ENCODE data around the gene SLC35C1. TPM values are rescaled to one million over a fixed set of nuclear protein-coding genes. Genes with fewer than 3 reads are reported as not detected.

The SLC35C1 gene
- total and polyA plus RNA-seq, 3 experiments from 2014 or later: 17.7 to 22.4 (median 18.1) TPM

GRCh38 chr11:45774786-45775185 lies 30.2 kb upstream of the SLC35C1 start:
- CTCF ChIA-PET: no interaction called here
- Histone ChIP-seq H3K4me1 (ENCODE audit: insufficient read depth, low read length) (peaks cover 8% of the 10 kb centered on the region), H3K27ac (ENCODE audit: low read depth, low read length) (no peak overlapping the region), H3K36me3 (ENCODE audit: insufficient read depth, low read length) (no peaks in the 10 kb centered on the region), H3K9me3 (ENCODE audit: low read length) (no peaks in the 10 kb centered on the region), H3K27me3 (ENCODE audit: insufficient read depth, low read length, poor library complexity, severe bottlenecking) (no peaks in the 10 kb centered on the region), H3K4me3 (ENCODE audit: low read length) (no peak overlapping the region)
- Mint-ChIP-seq H3K36me3 (no peaks in the 10 kb centered on the region), H3K27ac (peak overlapping the region in 2 of 8 donors; percentile 46 to 68), H3K4me3 (no peak overlapping the region), H3K9me3 (no peaks in the 10 kb centered on the region), H3K4me1 (peaks cover 17 to 27% (median 26%) of the 10 kb centered on the region in 3 donors), H3K27me3 (peaks cover 3% of the 10 kb centered on the region in 2 donors)
- POLR2A ChIA-PET: no interaction called here
- DNase-seq: no peak

- Mint-ChIP-seq H3K4me3 (no peak overlapping the region), H3K9me3 (no peaks in the 10 kb centered on the region), H3K27ac (no peak overlapping the region), H3K27me3 (peaks cover 0 to 20% of the 10 kb centered on the region in 2 donors), H3K4me1 (peaks cover 5 to 11% (median 11%) of the 10 kb centered on the region in 3 donors), H3K36me3 (peaks cover 0 to 5% (median 0%) of the 10 kb centered on the region in 3 donors)
- Histone ChIP-seq H3K4me1 (ENCODE audit: insufficient read depth, low read length) (peaks cover 3% of the 10 kb centered on the region), H3K27me3 (ENCODE audit: insufficient read depth, low read length, poor library complexity, severe bottlenecking) (no peaks in the 10 kb centered on the region), H3K4me3 (ENCODE audit: low read length) (no peak overlapping the region), H3K27ac (ENCODE audit: low read depth, low read length) (no peak overlapping the region), H3K9me3 (ENCODE audit: low read length) (no peaks in the 10 kb centered on the region), H3K36me3 (ENCODE audit: insufficient read depth, low read length) (no peaks in the 10 kb centered on the region)
- ChIA-PET POLR2A (no interaction called here), CTCF (no interaction called here)
- no peak for DNase-seq
These were observed 27.6 kb upstream of the SLC35C1 start for GRCh38 chr11:45777127-45777969.

- H3K4me1 Mint-ChIP-seq: peaks cover 0 to 1% (median under 1%) of the 10 kb centered on the region in 3 donors
- H3K9me3 Mint-ChIP-seq: no peaks in the 10 kb centered on the region
- H3K27ac Mint-ChIP-seq: no peak overlapping the region
- Histone ChIP-seq H3K4me3 (ENCODE audit: low read length) (no peak overlapping the region), H3K4me1 (ENCODE audit: insufficient read depth, low read length) (no peaks in the 10 kb centered on the region), H3K9me3 (ENCODE audit: low read length) (no peaks in the 10 kb centered on the region), H3K36me3 (ENCODE audit: insufficient read depth, low read length) (no peaks in the 10 kb centered on the region), H3K27me3 (ENCODE audit: insufficient read depth, low read length, poor library complexity, severe bottlenecking) (no peaks in the 10 kb centered on the region), H3K27ac (ENCODE audit: low read depth, low read length) (no peak overlapping the region)
- POLR2A ChIA-PET: no interaction called here
- CTCF ChIA-PET: no interaction called here
- peaks cover 0 to 5% (median 0%) of the 10 kb centered on the region in 3 donors for H3K36me3 Mint-ChIP-seq
- DNase-seq: no peak
- no peak overlapping the region for H3K4me3 Mint-ChIP-seq
- peaks cover 0 to 27% of the 10 kb centered on the region in 2 donors for H3K27me3 Mint-ChIP-seq
These were observed 26.6 kb upstream of the SLC35C1 start for GRCh38 chr11:45778341-45778740.

GRCh38 chr11:45779602-45780001 lies 25.3 kb upstream of the SLC35C1 start:
- H3K9me3 Mint-ChIP-seq: peaks cover 0 to 3% (median 0%) of the 10 kb centered on the region in 5 donors
- H3K4me1 Mint-ChIP-seq: no peaks in the 10 kb centered on the region
- Histone ChIP-seq H3K4me1 (ENCODE audit: insufficient read depth, low read length) (no peaks in the 10 kb centered on the region), H3K36me3 (ENCODE audit: insufficient read depth, low read length) (no peaks in the 10 kb centered on the region), H3K9me3 (ENCODE audit: low read length) (no peaks in the 10 kb centered on the region), H3K27me3 (ENCODE audit: insufficient read depth, low read length, poor library complexity, severe bottlenecking) (no peaks in the 10 kb centered on the region), H3K4me3 (ENCODE audit: low read length) (no peak overlapping the region), H3K27ac (ENCODE audit: low read depth, low read length) (no peak overlapping the region)
- no peak overlapping the region for H3K4me3 Mint-ChIP-seq
- peaks cover 3 to 37% of the 10 kb centered on the region in 2 donors for H3K27me3 Mint-ChIP-seq
- POLR2A ChIA-PET: no interaction called here
- H3K36me3 Mint-ChIP-seq: peaks cover 0 to 8% (median 0%) of the 10 kb centered on the region in 3 donors
- no peak for DNase-seq
- CTCF ChIA-PET: no interaction called here
- no peak overlapping the region for H3K27ac Mint-ChIP-seq

- POLR2A ChIA-PET: no interaction called here
- CTCF ChIA-PET: no interaction called here
These were observed 18.7 kb upstream of the SLC35C1 start for GRCh38 chr11:45786272-45786671.

GRCh38 chr11:45788887-45789286 lies 16.1 kb upstream of the SLC35C1 start:
- CTCF ChIA-PET: no interaction called here
- H3K27ac ChIP-seq (ENCODE audit: low read depth, low read length): no peak overlapping the region
- H3K27me3 ChIP-seq (ENCODE audit: insufficient read depth, low read length, poor library complexity, severe bottlenecking): no peaks in the 10 kb centered on the region
- no peaks in the 10 kb centered on the region for H3K4me1 ChIP-seq (ENCODE audit: insufficient read depth, low read length)
- no peaks in the 10 kb centered on the region for H3K9me3 ChIP-seq (ENCODE audit: low read length)
- no peak overlapping the region for H3K4me3 Mint-ChIP-seq
- no peak overlapping the region for H3K4me3 ChIP-seq (ENCODE audit: low read length)
- H3K27me3 Mint-ChIP-seq: peaks cover 9 to 55% of the 10 kb centered on the region in 2 donors
- DNase-seq: no peak
- H3K27ac Mint-ChIP-seq: no peak overlapping the region
- peaks cover 4 to 16% (median 13%) of the 10 kb centered on the region in 5 donors for H3K9me3 Mint-ChIP-seq
- POLR2A ChIA-PET: no interaction called here
- H3K36me3 Mint-ChIP-seq: peaks cover 0 to 19% (median 2%) of the 10 kb centered on the region in 3 donors
- H3K4me1 Mint-ChIP-seq: peaks cover 0 to 7% (median 3%) of the 10 kb centered on the region in 3 donors
- H3K36me3 ChIP-seq (ENCODE audit: insufficient read depth, low read length): no peaks in the 10 kb centered on the region

More at GRCh38 chr11:45786272-45786671, 18.7 kb upstream of the SLC35C1 start:
- H3K27ac ChIP-seq (ENCODE audit: low read depth, low read length): no peak overlapping the region
- Mint-ChIP-seq H3K27ac (no peak overlapping the region), H3K9me3 (peaks cover 4 to 16% (median 13%) of the 10 kb centered on the region in 5 donors), H3K4me3 (no peak overlapping the region), H3K36me3 (peaks cover 0 to 19% (median 2%) of the 10 kb centered on the region in 3 donors), H3K27me3 (peaks cover 9 to 66% of the 10 kb centered on the region in 2 donors), H3K4me1 (peaks cover 0 to 7% (median 3%) of the 10 kb centered on the region in 3 donors)
- no peaks in the 10 kb centered on the region for H3K36me3 ChIP-seq (ENCODE audit: insufficient read depth, low read length)
- H3K4me3 ChIP-seq (ENCODE audit: low read length): no peak overlapping the region
- no peaks in the 10 kb centered on the region for H3K27me3 ChIP-seq (ENCODE audit: insufficient read depth, low read length, poor library complexity, severe bottlenecking)
- H3K4me1 ChIP-seq (ENCODE audit: insufficient read depth, low read length): no peaks in the 10 kb centered on the region
- no peaks in the 10 kb centered on the region for H3K9me3 ChIP-seq (ENCODE audit: low read length)
- DNase-seq: no peak

GRCh38 chr11:45791524-45791923 lies 13.4 kb upstream of the SLC35C1 start:
- H3K27ac Mint-ChIP-seq: no peak overlapping the region
- Histone ChIP-seq H3K36me3 (ENCODE audit: insufficient read depth, low read length) (no peaks in the 10 kb centered on the region), H3K27ac (ENCODE audit: low read depth, low read length) (no peak overlapping the region), H3K4me3 (ENCODE audit: low read length) (no peak overlapping the region), H3K4me1 (ENCODE audit: insufficient read depth, low read length) (no peaks in the 10 kb centered on the region), H3K9me3 (ENCODE audit: low read length) (no peaks in the 10 kb centered on the region), H3K27me3 (ENCODE audit: insufficient read depth, low read length, poor library complexity, severe bottlenecking) (no peaks in the 10 kb centered on the region)
- peaks cover 0 to 16% (median 2%) of the 10 kb centered on the region in 3 donors for H3K36me3 Mint-ChIP-seq
- DNase-seq: no peak
- peaks cover 0 to 4% (median under 1%) of the 10 kb centered on the region in 3 donors for H3K4me1 Mint-ChIP-seq
- peaks cover 6 to 37% of the 10 kb centered on the region in 2 donors for H3K27me3 Mint-ChIP-seq
- H3K4me3 Mint-ChIP-seq: no peak overlapping the region
- ChIA-PET POLR2A (no interaction called here), CTCF (interaction anchor here (1.9 kb wide), 1 partner anchor 20 kb away, joined by 8 read pairs; no protein-coding TSS in a partner anchor)
- H3K9me3 Mint-ChIP-seq: peaks cover 1 to 11% (median 5%) of the 10 kb centered on the region in 5 donors

GRCh38 chr11:45794169-45794568 lies 10.8 kb upstream of the SLC35C1 start:
- CTCF ChIA-PET: interaction anchor here (3.0 kb wide), 1 partner anchor 22 kb away, joined by 13 read pairs; no protein-coding TSS in a partner anchor
- Histone ChIP-seq H3K27me3 (ENCODE audit: insufficient read depth, low read length, poor library complexity, severe bottlenecking) (no peaks in the 10 kb centered on the region), H3K4me3 (ENCODE audit: low read length) (no peak overlapping the region)

More at GRCh38 chr11:45794169-45794568, 10.8 kb upstream of the SLC35C1 start:
- POLR2A ChIA-PET: no interaction called here
- no peaks in the 10 kb centered on the region for H3K36me3 ChIP-seq (ENCODE audit: insufficient read depth, low read length)
- H3K9me3 Mint-ChIP-seq: no peaks in the 10 kb centered on the region
- no peak overlapping the region for H3K27ac ChIP-seq (ENCODE audit: low read depth, low read length)
- no peak overlapping the region for H3K4me3 Mint-ChIP-seq
- no peaks in the 10 kb centered on the region for H3K9me3 ChIP-seq (ENCODE audit: low read length)
- DNase-seq: no peak
- no peaks in the 10 kb centered on the region for H3K4me1 Mint-ChIP-seq
- H3K27ac Mint-ChIP-seq: no peak overlapping the region
- no peaks in the 10 kb centered on the region for H3K4me1 ChIP-seq (ENCODE audit: insufficient read depth, low read length)
- no peaks in the 10 kb centered on the region for H3K36me3 Mint-ChIP-seq
- H3K27me3 Mint-ChIP-seq: peaks cover 4 to 20% of the 10 kb centered on the region in 2 donors

Measured in CD8-positive, alpha-beta memory T cell (primary cell).